IMR-90 (cell line): ENCODE data around the gene BEGAIN. TPM values are rescaled to one million over a fixed set of nuclear protein-coding genes. Genes with fewer than 3 reads are reported as not detected.

Source experiments
- ATAC-seq: fragments of 200-7000 bp; cut with Tn5 transposase; 2 replicates; pipeline ENCODE4 v1.9.1; 2020; ENCODE audit warnings: low read depth, mild to moderate bottlenecking, moderate library complexity
- BruUV-seq: library from RNA; stranded (reverse); fragments of 400-500 nt; replicated peaks from 2 replicates; lab custom pipeline; 2021; lab: Mats Ljungman, UMichigan
- CTCF ChIA-PET: fragments of 300-600 bp; formaldehyde crosslinking; extraction: SDS; loops from one replicate; lab custom pipeline; 2021; ENCODE audit warnings: antibody characterized with exemption; lab: Yijun Ruan, JAX
- POLR2A ChIA-PET: fragments of 300-600 bp; sonication (Branson Sonifier 250); formaldehyde crosslinking; loops from one replicate; lab custom pipeline; 2022; ENCODE audit warnings: antibody characterized with exemption; ENCODE audit not compliant: unreplicated experiment; lab: Charles Lee
- DNase-seq: peaks from one replicate; pipeline ENCODE4 v3.0.0; 2013
- H2AFZ ChIP-seq: replicated peaks from 2 replicates; pipeline ENCODE3; 2013; ENCODE audit warnings: low read length, mild to moderate bottlenecking; ENCODE audit not compliant: poor library complexity
- H2AK5ac ChIP-seq: 2 replicates; pipeline ENCODE4 v1.6.1; 2013; ENCODE audit warnings: low read depth, low read length, inconsistent platforms
- H2AK9ac ChIP-seq: replicated peaks from 2 replicates; pipeline ENCODE3; 2013; ENCODE audit warnings: mild to moderate bottlenecking, low read depth, low read length, moderate library complexity; ENCODE audit not compliant: poor library complexity
- H2BK120ac ChIP-seq: 2 replicates; pipeline ENCODE4 v1.6.1; 2013; ENCODE audit warnings: low read depth, low read length, inconsistent platforms
- H2BK15ac ChIP-seq: 3 replicates; pipeline ENCODE4 v1.6.1; 2013; ENCODE audit warnings: low read depth, low read length, inconsistent platforms
- H2BK20ac ChIP-seq: 2 replicates; pipeline ENCODE4 v1.6.1; 2013; ENCODE audit warnings: low read depth, mild to moderate bottlenecking, inconsistent platforms, low read length, moderate library complexity
- H2BK5ac ChIP-seq: 2 replicates; pipeline ENCODE4 v1.6.1; 2013; ENCODE audit warnings: mild to moderate bottlenecking, low read depth, low read length, inconsistent platforms; ENCODE audit not compliant: poor library complexity, severe bottlenecking
- H3K14ac ChIP-seq: replicated peaks from 2 replicates; pipeline ENCODE4 v1.6.1; 2013; ENCODE audit warnings: low read depth, low read length, inconsistent platforms
- H3K18ac ChIP-seq: 2 replicates; pipeline ENCODE4 v1.6.1; 2013; ENCODE audit warnings: low read depth, low read length, control low read depth
- H3K23ac ChIP-seq: 2 replicates; pipeline ENCODE4 v1.6.1; 2013; ENCODE audit warnings: low read depth, low read length, inconsistent platforms
- H3K27ac ChIP-seq: 2 replicates; pipeline ENCODE4 v1.5.1; 2013; ENCODE audit warnings: mild to moderate bottlenecking, control low read depth, low read length; ENCODE audit not compliant: insufficient read depth
- H3K27me3 ChIP-seq: 2 replicates; pipeline ENCODE4 v1.6.1; 2013; ENCODE audit warnings: low read length; ENCODE audit not compliant: control insufficient read depth, insufficient read depth
- H3K36me3 ChIP-seq: 2 replicates; pipeline ENCODE4 v1.6.1; 2013; ENCODE audit warnings: low read length, mixed read lengths; ENCODE audit not compliant: control insufficient read depth, insufficient read depth
- H3K4ac ChIP-seq: 2 replicates; pipeline ENCODE4 v1.6.1; 2013; ENCODE audit warnings: low read depth, low read length, inconsistent platforms
- H3K4me1 ChIP-seq: 2 replicates; pipeline ENCODE4 v1.6.1; 2013; ENCODE audit warnings: low read length, mixed read lengths; ENCODE audit not compliant: control insufficient read depth, insufficient read depth
- H3K4me2 ChIP-seq: 2 replicates; pipeline ENCODE4 v1.6.1; 2013; ENCODE audit warnings: low read depth, mild to moderate bottlenecking, control low read depth, low read length, moderate library complexity
- H3K4me3 ChIP-seq: 2 replicates; pipeline ENCODE4 v1.5.1; 2013; ENCODE audit warnings: low read depth, mild to moderate bottlenecking, control low read depth, low read length, moderate library complexity; ENCODE audit not compliant: insufficient read depth
- H3K56ac ChIP-seq: 2 replicates; pipeline ENCODE4 v1.6.1; 2013; ENCODE audit warnings: low read length, inconsistent platforms; ENCODE audit not compliant: insufficient read depth; ENCODE audit errors: extremely low read depth
- H3K79me1 ChIP-seq, 2 experiments: 2 replicates each; pipeline ENCODE4 v1.6.1; 2013; ENCODE audit warnings: low read length in 2 of 2, inconsistent platforms in 1 of 2, low read depth in 1 of 2
- H3K9ac ChIP-seq: 2 replicates; pipeline ENCODE4 v1.6.1; 2013; ENCODE audit warnings: low read depth, low read length, control low read depth
- H3K9me1 ChIP-seq: 2 replicates; pipeline ENCODE4 v1.6.1; 2013; ENCODE audit warnings: low read length, inconsistent platforms; ENCODE audit not compliant: insufficient read depth
- H3K9me3 ChIP-seq: 2 replicates; pipeline ENCODE4 v1.6.1; 2013; ENCODE audit warnings: low read length; ENCODE audit not compliant: control insufficient read depth, insufficient read depth
- H4K20me1 ChIP-seq: 2 replicates; pipeline ENCODE4 v1.6.1; 2013; ENCODE audit warnings: low read length, inconsistent platforms; ENCODE audit not compliant: insufficient read depth
- H4K5ac ChIP-seq: 2 replicates; pipeline ENCODE4 v1.6.1; 2013; ENCODE audit warnings: mild to moderate bottlenecking, low read depth, low read length, control low read depth
- H4K8ac ChIP-seq, 2 experiments: 2 replicates each; pipeline ENCODE4 v1.6.1; 2013; ENCODE audit warnings: low read depth in 2 of 2, low read length in 2 of 2, control low read depth in 1 of 2, inconsistent platforms in 1 of 2
- H4K91ac ChIP-seq: 2 replicates; pipeline ENCODE4 v1.6.1; 2013; ENCODE audit warnings: low read depth, low read length, inconsistent platforms; ENCODE audit not compliant: insufficient read depth
- CHD1 ChIP-seq: IDR thresholded peaks from 2 replicates; pipeline ENCODE4 v1.6.1; 2012; ENCODE audit warnings: low read depth, low read length, improper control_type of control experiment
- FOS ChIP-seq: fragments of 150-350 bp; IDR thresholded peaks from 2 replicates; pipeline ENCODE4 v1.6.1; 2016; ENCODE audit warnings: low read depth, low read length
- MAZ ChIP-seq: IDR thresholded peaks from 2 replicates; pipeline ENCODE4 v1.6.1; 2012; ENCODE audit warnings: low read depth, mild to moderate bottlenecking, low read length, improper control_type of control experiment, moderate library complexity, borderline replicate concordance
- RAD21 ChIP-seq: IDR thresholded peaks from 2 replicates; pipeline ENCODE4 v1.6.1; 2012; ENCODE audit warnings: low read length, improper control_type of control experiment
- RFX5 ChIP-seq: IDR thresholded peaks from 2 replicates; pipeline ENCODE4 v1.8.0; 2012; ENCODE audit warnings: low read depth, mild to moderate bottlenecking, low read length, moderate library complexity
- SMC3 ChIP-seq: fragments of 150-350 bp; IDR thresholded peaks from 2 replicates; pipeline ENCODE4 v1.6.1; 2016; ENCODE audit warnings: low read depth, mild to moderate bottlenecking, antibody characterized with exemption, low read length, moderate library complexity
- WGBS, 2 experiments: methylation state at CpG; one replicate each; pipeline versions ENCODE4 v1.1.5 to v1.1.7; 2013; ENCODE audit warnings: missing lambda C conversion rate in 2 of 2; ENCODE audit not compliant: insufficient read length in 1 of 2; ENCODE audit errors: extremely low coverage in 2 of 2; 5-methylcytosine and 5-hydroxymethylcytosine counted together
- dilution Hi-C: fragments of 300-500 bp; cut with HindIII; formaldehyde crosslinking; loops from one replicate; pipeline ENCODE4 v1.14.3; 2018; ENCODE audit warnings: low sequenced_read_pairs; ENCODE audit not compliant: unreplicated experiment
- in situ Hi-C: fragments of 300-500 bp; cut with MboI; formaldehyde crosslinking; loops from 3 replicates; pipeline ENCODE4 v1.14.3; 2019; ENCODE audit warnings: low sequenced_read_pairs, inconsistent platforms, mixed read lengths
- intact Hi-C: fragments of 100-400 bp; cut with micrococcal nuclease; formaldehyde crosslinking; loops from 2 replicates; pipeline ENCODE4 v1.10.0; 2022
- polyA plus RNA-seq, 3 experiments: library from polyadenylated mRNA; depleted of rRNA; stranded (reverse); fragments of >200 nt; gene quantifications; 2 replicates each; pipeline ENCODE4 v1.2.3, GENCODE V29; 2012; ENCODE audit warnings: low replicate concordance in 1 of 3
- total RNA-seq: library from RNA; depleted of rRNA; stranded (reverse); fragments of >200 nt; gene quantifications from 2 replicates; pipeline ENCODE4 v1.2.3, GENCODE V29; 2012
- TF ChIP-seq, protein P1 (sequence below): conservative IDR thresholded peaks from 2 replicates; pipeline ENCODE4 v1.5.1; 2012; ENCODE audit warnings: mild to moderate bottlenecking, low read depth, low read length, improper control_type of control experiment

The BEGAIN gene
- total and polyA plus RNA-seq, 2 of the 4 experiments (the other 2 are of a cell fraction), result 0.18 to 0.99 TPM

DNA sequence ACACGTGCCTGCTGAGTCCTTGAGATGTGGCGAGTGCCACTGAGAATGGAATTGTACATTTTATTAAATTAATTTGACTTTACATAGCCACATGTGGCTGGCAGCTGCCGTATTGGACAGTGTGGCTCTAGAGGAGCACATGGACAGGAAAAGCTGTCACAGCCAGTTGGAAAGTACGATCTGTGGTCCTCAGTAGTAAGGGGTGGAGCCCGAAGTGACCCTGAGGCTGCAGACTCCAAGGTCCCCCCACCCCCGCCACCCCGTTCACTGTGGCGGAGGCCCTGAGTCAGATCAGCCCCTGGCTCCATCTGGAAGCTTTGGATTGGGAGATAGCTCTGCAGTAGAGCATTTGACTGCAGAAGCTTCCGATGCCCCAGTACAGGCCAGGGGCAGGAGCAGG lies 25.8 kb upstream of the BEGAIN start:
- no peak overlapping the region for H3K14ac ChIP-seq
- no TSS peak for BruUV-seq
- no peak overlapping the region for H3K4ac ChIP-seq
- H2BK5ac ChIP-seq, result no peak overlapping the region
- H3K4me1 ChIP-seq, result no peaks in the 10 kb centered on the region
- no peak overlapping the region for H2AFZ ChIP-seq
- no peaks in the 10 kb centered on the region for H3K9me3 ChIP-seq
- H2AK5ac ChIP-seq, result no peak overlapping the region
- no peak overlapping the region for H2BK15ac ChIP-seq
- ChIA-PET POLR2A (no interaction called here), CTCF (interaction anchor here (0.5 kb wide), 1 partner anchor 15 kb away, joined by 3 read pairs; no protein-coding TSS in a partner anchor)
- H3K79me1 ChIP-seq, result no peaks in the 10 kb centered on the region
- H2BK20ac ChIP-seq, result no peak overlapping the region
- dilution Hi-C loops (no loop called here), in situ Hi-C loops (no loop called here), intact Hi-C loops (no loop called here)
- H3K23ac ChIP-seq, result no peak overlapping the region
- H3K9ac ChIP-seq, result no peak overlapping the region
- no peaks in the 10 kb centered on the region for H3K36me3 ChIP-seq
- no peak overlapping the region for H2AK9ac ChIP-seq
- no peak overlapping the region for H2BK120ac ChIP-seq
- no peak overlapping the region for H3K4me3 ChIP-seq
- no peak overlapping the region for H4K5ac ChIP-seq
- H3K9me1 ChIP-seq, result no peaks in the 10 kb centered on the region
- peaks cover 22% of the 10 kb centered on the region for H3K27me3 ChIP-seq
- no peak overlapping the region for H3K18ac ChIP-seq
- no peak overlapping the region for H4K91ac ChIP-seq
- H3K27ac ChIP-seq, result no peak overlapping the region
- no peak overlapping the region for H4K8ac ChIP-seq
- no peak for DNase-seq
- WGBS, 2 experiments, result no CpG with 5 or more reads among the region's 9 CpGs
- no peak overlapping the region for H3K56ac ChIP-seq
- no peaks in the 10 kb centered on the region for H4K20me1 ChIP-seq
- no peak for TF ChIP-seq RFX5
- no peak for TF ChIP-seq CHD1
- TF ChIP-seq, protein P1, sequence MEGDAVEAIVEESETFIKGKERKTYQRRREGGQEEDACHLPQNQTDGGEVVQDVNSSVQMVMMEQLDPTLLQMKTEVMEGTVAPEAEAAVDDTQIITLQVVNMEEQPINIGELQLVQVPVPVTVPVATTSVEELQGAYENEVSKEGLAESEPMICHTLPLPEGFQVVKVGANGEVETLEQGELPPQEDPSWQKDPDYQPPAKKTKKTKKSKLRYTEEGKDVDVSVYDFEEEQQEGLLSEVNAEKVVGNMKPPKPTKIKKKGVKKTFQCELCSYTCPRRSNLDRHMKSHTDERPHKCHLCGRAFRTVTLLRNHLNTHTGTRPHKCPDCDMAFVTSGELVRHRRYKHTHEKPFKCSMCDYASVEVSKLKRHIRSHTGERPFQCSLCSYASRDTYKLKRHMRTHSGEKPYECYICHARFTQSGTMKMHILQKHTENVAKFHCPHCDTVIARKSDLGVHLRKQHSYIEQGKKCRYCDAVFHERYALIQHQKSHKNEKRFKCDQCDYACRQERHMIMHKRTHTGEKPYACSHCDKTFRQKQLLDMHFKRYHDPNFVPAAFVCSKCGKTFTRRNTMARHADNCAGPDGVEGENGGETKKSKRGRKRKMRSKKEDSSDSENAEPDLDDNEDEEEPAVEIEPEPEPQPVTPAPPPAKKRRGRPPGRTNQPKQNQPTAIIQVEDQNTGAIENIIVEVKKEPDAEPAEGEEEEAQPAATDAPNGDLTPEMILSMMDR, result no peak
- TF ChIP-seq FOS, result no peak
- no peak for TF ChIP-seq RAD21
- no peak for TF ChIP-seq MAZ
- no peak for TF ChIP-seq SMC3
- H3K4me2 ChIP-seq, result no peak overlapping the region
- ATAC-seq, result no peak
